Stomach (tissue), 9 donors: ENCODE results near the gene GNAO1. TPM values are rescaled to one million over a fixed set of nuclear protein-coding genes. Genes with fewer than 3 reads are reported as not detected.

ENCODE experiments used
- DNase-seq, 2 donors: peaks; one replicate each; pipeline versions ENCODE4 v3.0.0 to v3.0.0-alpha.2; 2013 to 2019
- H3K27ac ChIP-seq, 5 donors: fragments of 200-600 bp in 4 of 5; sonication (generic) in 4 of 5; one replicate each; pipeline ENCODE4 v1.5.1; 2013 to 2019; ENCODE audit warnings: mild to moderate bottlenecking in 1 of 5, moderate library complexity in 1 of 5
- H3K27me3 ChIP-seq, 3 donors: fragments of 200-600 bp; sonication (generic); one replicate each; pipeline ENCODE4 v1.5.1; 2017 to 2019; ENCODE audit warnings: mixed run types in 1 of 3
- H3K36me3 ChIP-seq, 4 donors: fragments of 200-600 bp; sonication (generic); 1 replicate in 3 of 4; 2 replicates in 1 of 4; pipeline ENCODE4 v1.5.1; 2016 to 2019
- H3K4me1 ChIP-seq, 4 donors: fragments of 200-600 bp; sonication (generic); one replicate each; pipeline ENCODE4 v1.5.1; 2016 to 2019
- H3K4me3 ChIP-seq, 4 donors: fragments of 200-600 bp; sonication (generic) in 3 of 4; one replicate each; pipeline ENCODE4 v1.5.1; 2016 to 2019; ENCODE audit warnings: mild to moderate bottlenecking in 1 of 4
- H3K9me3 ChIP-seq, 4 donors: fragments of 200-600 bp; sonication (generic); one replicate each; pipeline ENCODE4 v1.5.1; 2016 to 2019
- EP300 ChIP-seq: sonication (generic); formaldehyde crosslinking; IDR thresholded peaks from one replicate; pipeline ENCODE4 v1.6.1; 2017; ENCODE audit warnings: antibody characterized with exemption
- POLR2A ChIP-seq, 4 donors: fragments of 450-650 bp; IDR thresholded peaks; one replicate each; pipeline ENCODE4 v1.6.1; 2016; ENCODE audit warnings: antibody characterized with exemption in 4 of 4, control low read depth in 2 of 4, mild to moderate bottlenecking in 1 of 4, moderate library complexity in 1 of 4
- POLR2AphosphoS5 ChIP-seq, 3 donors: sonication (generic); formaldehyde crosslinking; IDR thresholded peaks; one replicate each; pipeline ENCODE4 v1.6.1; 2016; ENCODE audit warnings: antibody characterized with exemption in 3 of 3
- WGBS, 5 donors: extraction: QIAGEN DNeasy Blood & Tissue Kit in 3 of 5; methylation state at CpG; one replicate each; pipeline versions ENCODE4 v1.1.5 to v1.1.7; 2013 to 2018; 5-methylcytosine and 5-hydroxymethylcytosine counted together
- intact Hi-C: fragments of 100-400 bp; cut with DNase I; formaldehyde crosslinking; loops from one replicate; pipeline ENCODE4 v1.15.1; 2023; ENCODE audit warnings: low total_unique reads
- polyA plus RNA-seq, 3 donors: library from polyadenylated mRNA; stranded (reverse); fragments of 200-250 nt; gene quantifications; one replicate each; pipeline ENCODE4 v1.2.3, GENCODE V29; 2013
- total RNA-seq, 5 donors: library from RNA; depleted of rRNA; stranded (reverse); fragments of >200 nt; gene quantifications; one replicate each; pipeline versions ENCODE4 v1.1.0 to v1.2.3, GENCODE V29; 2014 to 2016
- TF ChIP-seq, protein P1 (sequence below), 7 experiments: fragments of 450-650 bp in 4 of 7; fragments of 200-600 bp in 3 of 7; sonication (generic) in 3 of 7; IDR thresholded peaks; one replicate each; pipeline ENCODE4 v1.5.1; 2016 to 2019; ENCODE audit warnings: antibody characterized with exemption in 7 of 7, control low read depth in 2 of 7, mild to moderate bottlenecking in 1 of 7
- donor health status: healthy with polysubstance abuse.
- donor health status: Bipolar disorder and iron deficiency.
- donor health status: healthy.

The GNAO1 gene
- total and polyA plus RNA-seq, 8 donors = 2.3 to 42.0 (median 4.7) TPM

DNA sequence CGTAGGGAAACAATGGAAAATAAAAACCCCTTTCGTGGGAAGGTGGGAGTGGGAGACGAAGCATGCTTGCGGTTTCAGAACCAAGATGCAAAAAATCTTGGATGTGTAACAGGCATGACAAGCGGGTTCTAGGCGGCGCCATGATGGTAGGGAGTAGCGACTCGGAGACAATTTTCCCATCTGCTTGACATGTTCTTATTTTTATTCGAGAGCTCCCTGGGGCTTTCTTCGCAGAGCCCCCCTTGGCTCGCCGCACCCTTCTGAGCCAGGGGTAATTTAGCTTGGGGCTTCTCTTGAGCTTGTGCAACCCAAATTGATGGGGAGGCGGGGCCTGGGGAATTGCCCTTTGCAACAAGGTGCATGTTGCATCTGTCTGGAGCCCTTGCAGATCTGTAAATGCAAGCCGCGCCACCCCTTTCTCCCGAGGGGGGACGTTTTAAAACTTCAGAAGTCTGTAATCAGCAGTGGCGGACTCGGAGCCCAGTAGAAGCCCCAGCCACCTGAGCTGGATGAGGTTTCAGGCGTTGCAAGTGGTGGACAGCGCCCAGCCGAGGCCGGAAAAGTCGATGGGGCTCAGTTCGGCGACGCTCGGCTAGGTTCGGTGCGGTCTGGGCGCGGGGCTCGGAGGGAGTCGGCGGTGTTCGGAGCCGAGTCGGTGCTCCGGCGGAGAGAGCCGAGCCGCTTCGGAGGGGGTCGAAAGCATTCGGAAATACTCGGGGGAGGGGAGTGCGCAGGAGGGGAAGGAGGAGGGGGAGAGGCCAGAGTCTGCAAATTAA is 2.9 kb downstream of the GNAO1 start:
- TF ChIP-seq POLR2A (IDR thresholded peaks at IDR 0.05) = no peak
- no peak for TF ChIP-seq POLR2AphosphoS5 (IDR thresholded peaks at IDR 0.05)
- TF ChIP-seq, protein P1, sequence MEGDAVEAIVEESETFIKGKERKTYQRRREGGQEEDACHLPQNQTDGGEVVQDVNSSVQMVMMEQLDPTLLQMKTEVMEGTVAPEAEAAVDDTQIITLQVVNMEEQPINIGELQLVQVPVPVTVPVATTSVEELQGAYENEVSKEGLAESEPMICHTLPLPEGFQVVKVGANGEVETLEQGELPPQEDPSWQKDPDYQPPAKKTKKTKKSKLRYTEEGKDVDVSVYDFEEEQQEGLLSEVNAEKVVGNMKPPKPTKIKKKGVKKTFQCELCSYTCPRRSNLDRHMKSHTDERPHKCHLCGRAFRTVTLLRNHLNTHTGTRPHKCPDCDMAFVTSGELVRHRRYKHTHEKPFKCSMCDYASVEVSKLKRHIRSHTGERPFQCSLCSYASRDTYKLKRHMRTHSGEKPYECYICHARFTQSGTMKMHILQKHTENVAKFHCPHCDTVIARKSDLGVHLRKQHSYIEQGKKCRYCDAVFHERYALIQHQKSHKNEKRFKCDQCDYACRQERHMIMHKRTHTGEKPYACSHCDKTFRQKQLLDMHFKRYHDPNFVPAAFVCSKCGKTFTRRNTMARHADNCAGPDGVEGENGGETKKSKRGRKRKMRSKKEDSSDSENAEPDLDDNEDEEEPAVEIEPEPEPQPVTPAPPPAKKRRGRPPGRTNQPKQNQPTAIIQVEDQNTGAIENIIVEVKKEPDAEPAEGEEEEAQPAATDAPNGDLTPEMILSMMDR (IDR thresholded peaks at IDR 0.05) = no peak
- TF ChIP-seq EP300 = no peak
- Histone ChIP-seq H3K4me1 (peaks cover 9 to 79% (median 50%) of the 10 kb centered on the region in 4 donors), H3K27me3 (peaks cover 0 to 71% (median 42%) of the 10 kb centered on the region in 3 donors), H3K36me3 (no peaks in the 10 kb centered on the region), H3K4me3 (peak overlapping the region; percentile 38 to 76 (median 74)), H3K27ac (peak overlapping the region in 1 of 5 donors; percentile 51), H3K9me3 (no peaks in the 10 kb centered on the region)
- WGBS, 5 donors = 4 to 7% (median 5%) methylated on average over 46 to 48 of the region's 48 CpGs
- DNase-seq = peak; percentile 67 to 97
- intact Hi-C loops = no loop called here

DNA sequence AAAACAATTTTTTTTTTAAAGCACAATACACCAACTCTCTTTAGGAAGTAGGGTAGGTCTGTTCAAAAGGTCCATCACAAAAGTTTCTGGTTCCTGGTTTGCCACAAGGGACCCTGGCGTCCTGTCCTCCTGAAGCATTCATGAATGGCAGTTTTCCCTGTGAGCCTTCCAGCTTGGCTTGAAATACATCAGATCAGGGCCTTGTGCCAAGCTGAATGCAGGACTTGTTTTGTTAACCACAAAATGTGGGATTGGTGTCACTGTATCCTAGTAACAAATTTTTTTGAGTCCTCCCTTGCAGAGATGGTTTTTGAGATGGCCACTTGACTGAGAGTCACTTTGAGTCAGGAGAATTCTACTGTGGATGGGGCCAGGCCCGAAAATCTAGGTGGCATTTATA is 3.9 kb downstream of the GNAO1 start:
- Histone ChIP-seq H3K36me3 (no peaks in the 10 kb centered on the region), H3K4me3 (no peak overlapping the region), H3K27ac (no peak overlapping the region), H3K4me1 (peaks cover 9 to 73% (median 46%) of the 10 kb centered on the region in 4 donors), H3K9me3 (no peaks in the 10 kb centered on the region), H3K27me3 (peaks cover 0 to 61% (median 41%) of the 10 kb centered on the region in 3 donors)
- 52 to 61% (median 58%) methylated on average over 2 of the region's 2 CpGs for WGBS, 5 donors
- DNase-seq = no peak
- TF ChIP-seq EP300 (no peak), POLR2A (IDR thresholded peaks at IDR 0.05) (no peak), POLR2AphosphoS5 (IDR thresholded peaks at IDR 0.05) (no peak)
- intact Hi-C loops = no loop called here

DNA sequence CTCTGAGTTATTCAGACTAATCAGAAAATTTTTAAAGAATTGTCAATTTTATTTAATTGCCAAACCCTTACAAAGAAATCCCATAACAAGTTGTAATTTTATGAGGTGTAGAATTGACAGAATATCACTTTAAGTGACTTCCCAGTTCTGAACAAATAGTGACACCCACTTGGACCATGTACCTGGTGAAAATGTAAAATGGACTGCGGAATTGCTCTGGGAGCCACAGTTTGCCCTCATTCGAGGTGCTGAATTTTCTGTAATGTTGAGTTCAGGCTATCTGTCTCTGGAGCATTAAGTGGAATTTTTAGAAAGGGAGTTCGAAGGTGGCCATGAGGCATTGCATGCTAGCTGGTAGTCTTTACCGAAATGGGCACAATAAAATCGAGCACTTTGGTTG is 5.1 kb downstream of the GNAO1 start:
- no peak for DNase-seq
- H3K9me3 ChIP-seq = no peaks in the 10 kb centered on the region
- H3K27me3 ChIP-seq = peaks cover 0 to 51% (median 32%) of the 10 kb centered on the region in 3 donors
- H3K36me3 ChIP-seq = no peaks in the 10 kb centered on the region
- no peak overlapping the region for H3K27ac ChIP-seq
- WGBS, 5 donors = 80 to 91% (median 90%) methylated on average over 5 of the region's 5 CpGs
- peaks cover 9 to 68% (median 38%) of the 10 kb centered on the region in 4 donors for H3K4me1 ChIP-seq
- H3K4me3 ChIP-seq = no peak overlapping the region
- intact Hi-C loops = no loop called here
- TF ChIP-seq, protein P1 (IDR thresholded peaks at IDR 0.05) = no peak
- no peak for TF ChIP-seq POLR2A (IDR thresholded peaks at IDR 0.05)
- TF ChIP-seq EP300 = no peak
- no peak for TF ChIP-seq POLR2AphosphoS5 (IDR thresholded peaks at IDR 0.05)

DNA sequence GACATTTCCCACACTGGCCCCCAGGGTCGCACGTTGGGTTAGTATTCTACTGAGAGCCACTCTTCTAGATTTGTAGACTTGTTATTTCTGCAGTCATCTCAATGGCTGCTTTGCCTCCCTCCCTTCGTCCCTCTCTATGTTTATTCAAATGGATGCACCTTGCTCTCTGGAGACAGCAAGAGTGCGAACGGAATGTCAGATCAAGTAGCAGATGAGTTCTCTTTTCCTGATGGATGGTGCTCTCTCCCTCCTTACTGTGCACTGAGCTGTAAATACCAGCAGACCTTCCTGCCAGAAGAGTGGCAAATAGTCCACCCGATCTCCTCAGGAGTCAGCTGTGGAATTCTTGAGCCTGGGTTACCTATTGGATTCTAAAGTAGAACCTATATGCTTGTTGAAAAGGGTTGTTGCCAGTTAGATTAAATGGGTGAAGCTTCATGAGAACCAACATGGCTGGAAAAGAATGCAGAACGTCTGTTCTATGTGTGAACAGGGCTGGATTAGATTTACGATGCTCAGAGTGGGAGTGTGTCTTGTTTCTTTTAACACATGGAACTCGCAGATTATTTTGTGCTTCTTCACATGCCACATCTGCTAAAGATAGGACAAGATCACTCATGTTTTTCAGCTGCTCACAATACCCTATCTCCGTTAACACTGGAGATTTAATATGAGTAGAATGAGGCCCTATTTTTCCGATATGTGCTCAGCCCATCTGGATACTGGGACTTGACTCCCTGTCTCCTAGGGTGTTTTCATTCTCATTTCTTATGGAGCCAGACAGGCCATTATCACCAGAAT is 6.1 kb downstream of the GNAO1 start:
- Histone ChIP-seq H3K36me3 (no peaks in the 10 kb centered on the region), H3K27me3 (peaks cover 0 to 41% (median 22%) of the 10 kb centered on the region in 3 donors), H3K4me3 (no peak overlapping the region), H3K9me3 (no peaks in the 10 kb centered on the region), H3K4me1 (peaks cover 4 to 68% (median 31%) of the 10 kb centered on the region in 4 donors), H3K27ac (no peak overlapping the region)
- TF ChIP-seq POLR2A (IDR thresholded peaks at IDR 0.05) = no peak
- no peak for TF ChIP-seq POLR2AphosphoS5 (IDR thresholded peaks at IDR 0.05)
- no peak for TF ChIP-seq EP300
- TF ChIP-seq, protein P1 (IDR thresholded peaks at IDR 0.05) = no peak
- no peak for DNase-seq
- 63 to 78% (median 65%) methylated on average over 11 of the region's 11 CpGs for WGBS, 5 donors
- intact Hi-C loops = no loop called here
